ENCODE results near the gene SAMD4A.

The SAMD4A gene

GRCh38 chr14:54839701-54840119, 272.8 kb downstream of the SAMD4A start:
- DNase-seq, result no peak

GRCh38 chr14:54840336-54840735, 273.4 kb downstream of the SAMD4A start:
- DNase-seq, result no peak

- DNase-seq, result no peak
Observed at GRCh38 chr14:54840798-54841197, 273.9 kb downstream of the SAMD4A start.
